ENCODE results near the gene RGL1. TPM values are rescaled to one million over a fixed set of nuclear protein-coding genes. Genes with fewer than 3 reads are reported as not detected.

RGL1 gene
- total RNA-seq, 1 experiment from 2014 or later = 4.8 TPM

DNA sequence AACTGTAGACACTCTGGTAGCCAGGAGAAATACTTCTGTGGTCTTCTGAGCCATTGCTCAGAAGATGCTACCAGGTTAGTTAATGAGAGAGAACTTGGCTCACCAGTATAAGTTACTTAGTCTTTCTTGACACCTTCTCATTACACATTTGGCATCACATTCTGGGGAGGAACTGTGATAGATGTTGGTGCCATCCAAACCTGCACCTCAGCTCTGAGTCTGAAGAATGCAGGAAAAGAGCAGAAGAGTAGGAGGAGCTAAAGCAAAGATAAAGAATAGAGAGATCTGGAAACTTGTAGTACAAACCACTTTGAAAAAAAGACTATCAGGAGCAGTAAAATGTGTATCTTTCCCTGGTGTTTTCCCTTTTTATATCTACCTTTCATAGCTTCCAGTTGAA, 58.9 kb downstream of the RGL1 start:
- Mint-ChIP-seq H3K27me3 (ENCODE audit: unreplicated experiment) (no peaks in the 10 kb centered on the region), H3K4me3 (ENCODE audit: low read depth, unreplicated experiment) (no peak overlapping the region), H3K36me3 (ENCODE audit: insufficient read depth, unreplicated experiment) (no peaks in the 10 kb centered on the region), H3K9me3 (ENCODE audit: low read depth, unreplicated experiment) (no peaks in the 10 kb centered on the region), H3K27ac (ENCODE audit: unreplicated experiment) (no peak overlapping the region), H3K4me1 (ENCODE audit: low read depth, unreplicated experiment) (no peaks in the 10 kb centered on the region)
- intact Hi-C loops (cut with micrococcal nuclease; ENCODE audit: unreplicated experiment) = no loop called here
- TF ChIP-seq, protein P1, sequence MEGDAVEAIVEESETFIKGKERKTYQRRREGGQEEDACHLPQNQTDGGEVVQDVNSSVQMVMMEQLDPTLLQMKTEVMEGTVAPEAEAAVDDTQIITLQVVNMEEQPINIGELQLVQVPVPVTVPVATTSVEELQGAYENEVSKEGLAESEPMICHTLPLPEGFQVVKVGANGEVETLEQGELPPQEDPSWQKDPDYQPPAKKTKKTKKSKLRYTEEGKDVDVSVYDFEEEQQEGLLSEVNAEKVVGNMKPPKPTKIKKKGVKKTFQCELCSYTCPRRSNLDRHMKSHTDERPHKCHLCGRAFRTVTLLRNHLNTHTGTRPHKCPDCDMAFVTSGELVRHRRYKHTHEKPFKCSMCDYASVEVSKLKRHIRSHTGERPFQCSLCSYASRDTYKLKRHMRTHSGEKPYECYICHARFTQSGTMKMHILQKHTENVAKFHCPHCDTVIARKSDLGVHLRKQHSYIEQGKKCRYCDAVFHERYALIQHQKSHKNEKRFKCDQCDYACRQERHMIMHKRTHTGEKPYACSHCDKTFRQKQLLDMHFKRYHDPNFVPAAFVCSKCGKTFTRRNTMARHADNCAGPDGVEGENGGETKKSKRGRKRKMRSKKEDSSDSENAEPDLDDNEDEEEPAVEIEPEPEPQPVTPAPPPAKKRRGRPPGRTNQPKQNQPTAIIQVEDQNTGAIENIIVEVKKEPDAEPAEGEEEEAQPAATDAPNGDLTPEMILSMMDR (IDR thresholded peaks at IDR 0.05; ENCODE audit: unreplicated experiment) = no peak
- CTCF ChIA-PET = interaction anchor here (0.5 kb wide), 1 partner anchor 68 kb away, joined by 5 read pairs; no protein-coding TSS in a partner anchor
- BruUV-seq (replicated peaks) = no TSS peak
- no peak for DNase-seq

DNA sequence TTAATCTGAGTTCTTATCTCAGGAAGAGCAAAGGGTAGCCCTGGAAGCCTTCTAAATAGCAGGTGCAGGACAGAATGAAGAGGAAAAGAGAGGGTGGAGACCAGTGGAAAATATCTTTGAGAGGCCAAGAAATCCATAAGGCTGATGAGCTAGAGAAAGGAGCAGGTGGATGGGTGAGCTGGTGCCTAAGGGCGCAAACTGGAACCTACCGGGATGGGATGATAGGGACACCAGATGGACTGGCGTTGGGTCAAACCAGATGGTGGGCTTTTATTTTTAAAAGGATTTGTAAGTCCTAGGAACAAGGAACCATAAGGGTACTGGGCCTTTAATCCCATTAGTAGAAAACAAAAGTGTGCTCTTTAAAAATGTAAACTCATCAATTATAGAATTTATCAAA, 59.7 kb downstream of the RGL1 start:
- no peak overlapping the region for H3K27ac Mint-ChIP-seq (ENCODE audit: unreplicated experiment)
- H3K4me1 Mint-ChIP-seq (ENCODE audit: low read depth, unreplicated experiment) = no peaks in the 10 kb centered on the region
- H3K27me3 Mint-ChIP-seq (ENCODE audit: unreplicated experiment) = no peaks in the 10 kb centered on the region
- H3K9me3 Mint-ChIP-seq (ENCODE audit: low read depth, unreplicated experiment) = no peaks in the 10 kb centered on the region
- TF ChIP-seq, protein P1 (IDR thresholded peaks at IDR 0.05; ENCODE audit: unreplicated experiment) = no peak
- no peaks in the 10 kb centered on the region for H3K36me3 Mint-ChIP-seq (ENCODE audit: insufficient read depth, unreplicated experiment)
- no TSS peak for BruUV-seq (replicated peaks)
- H3K4me3 Mint-ChIP-seq (ENCODE audit: low read depth, unreplicated experiment) = no peak overlapping the region
- CTCF ChIA-PET = interaction anchor here (0.6 kb wide), 1 partner anchor 69 kb away, joined by 3 read pairs; no protein-coding TSS in a partner anchor
- intact Hi-C loops (cut with micrococcal nuclease; ENCODE audit: unreplicated experiment) = no loop called here
- no peak for DNase-seq

DNA sequence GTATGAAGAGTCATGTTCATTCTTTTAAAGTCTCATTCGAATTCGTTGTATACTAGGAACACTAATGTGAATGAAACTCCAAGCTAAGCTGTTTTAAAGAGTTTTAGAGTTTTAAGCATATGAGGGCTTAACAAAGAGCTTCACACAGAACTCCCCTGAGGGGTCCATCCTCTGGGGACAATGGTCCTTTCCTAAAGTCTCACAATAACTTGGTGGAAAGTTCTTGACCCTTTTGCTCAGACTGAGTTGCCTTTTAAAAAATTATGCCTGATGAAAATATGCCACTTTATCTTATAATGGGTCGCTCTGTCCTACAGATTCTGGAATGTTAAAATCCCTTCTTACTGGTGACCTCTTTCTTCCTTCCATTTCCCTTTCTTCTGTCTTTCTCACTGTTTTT, 64.3 kb downstream of the RGL1 start:
- no peak overlapping the region for H3K4me3 Mint-ChIP-seq (ENCODE audit: low read depth, unreplicated experiment)
- CTCF ChIA-PET = no interaction called here
- no peak overlapping the region for H3K27ac Mint-ChIP-seq (ENCODE audit: unreplicated experiment)
- H3K27me3 Mint-ChIP-seq (ENCODE audit: unreplicated experiment) = no peaks in the 10 kb centered on the region
- peaks cover 13% of the 10 kb centered on the region for H3K4me1 Mint-ChIP-seq (ENCODE audit: low read depth, unreplicated experiment)
- intact Hi-C loops (cut with micrococcal nuclease; ENCODE audit: unreplicated experiment) = no loop called here
- TF ChIP-seq, protein P1 (IDR thresholded peaks at IDR 0.05; ENCODE audit: unreplicated experiment) = no peak
- no peak for DNase-seq
- BruUV-seq (replicated peaks) = no TSS peak
- no peaks in the 10 kb centered on the region for H3K36me3 Mint-ChIP-seq (ENCODE audit: insufficient read depth, unreplicated experiment)
- peaks cover 2% of the 10 kb centered on the region for H3K9me3 Mint-ChIP-seq (ENCODE audit: low read depth, unreplicated experiment)

DNA sequence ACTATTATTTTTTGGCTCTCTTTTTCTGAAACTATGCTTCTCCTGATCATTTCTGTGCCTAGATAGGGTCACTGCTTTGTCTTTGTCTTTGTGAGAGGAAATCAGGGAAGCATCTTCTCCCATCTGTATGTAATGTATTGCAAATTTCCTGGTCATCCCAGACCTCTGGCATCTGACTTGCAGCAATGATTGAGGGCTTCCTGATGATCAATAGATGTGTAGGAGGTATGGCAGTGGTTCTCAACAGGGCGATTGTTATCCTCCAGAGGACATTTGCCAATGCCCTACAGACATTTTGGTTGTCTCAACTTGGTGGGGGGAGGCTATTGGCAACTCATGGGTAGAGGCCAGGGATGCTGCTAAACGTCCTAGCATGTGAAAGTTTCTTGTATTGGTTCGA, 64.7 kb downstream of the RGL1 start:
- intact Hi-C loops (cut with micrococcal nuclease; ENCODE audit: unreplicated experiment) = no loop called here
- Mint-ChIP-seq H3K27me3 (ENCODE audit: unreplicated experiment) (no peaks in the 10 kb centered on the region), H3K4me1 (ENCODE audit: low read depth, unreplicated experiment) (peaks cover 13% of the 10 kb centered on the region), H3K27ac (ENCODE audit: unreplicated experiment) (no peak overlapping the region), H3K4me3 (ENCODE audit: low read depth, unreplicated experiment) (no peak overlapping the region), H3K36me3 (ENCODE audit: insufficient read depth, unreplicated experiment) (no peaks in the 10 kb centered on the region), H3K9me3 (ENCODE audit: low read depth, unreplicated experiment) (peaks cover 2% of the 10 kb centered on the region)
- TF ChIP-seq, protein P1 (IDR thresholded peaks at IDR 0.05; ENCODE audit: unreplicated experiment) = no peak
- CTCF ChIA-PET = no interaction called here
- no TSS peak for BruUV-seq (replicated peaks)
- DNase-seq = no peak
